Measurements from ENCODE around the gene RB1. TPM values are rescaled to one million over a fixed set of nuclear protein-coding genes. Genes with fewer than 3 reads are reported as not detected.
"Not testable (repeated sequence)": the region's sequence is repeated elsewhere in the genome, so short reads cannot be mapped to it uniquely, and the experiment has no call there.

RB1 gene
- total and polyA plus RNA-seq, 2 donors (not counting 1 experiment from before 2014, with no cell fraction given), result 24.0 to 70.4 TPM

- Mint-ChIP-seq H3K27ac (no peak overlapping the region), H3K27me3 (no peaks in the 10 kb centered on the region), H3K4me3 (no peak overlapping the region), H3K4me1 (peaks cover 6% of the 10 kb centered on the region), H3K9me3 (ENCODE audit: insufficient read depth) (peaks cover 11% of the 10 kb centered on the region)
- no peaks in the 10 kb centered on the region for H3K27me3 ChIP-seq (replicated peaks in 1 of 4; ENCODE audit: control extremely low read depth in 1 of 4, control insufficient read depth in 3 of 4, insufficient read depth in 4 of 4, low read length in 3 of 4)
- H3K79me2 ChIP-seq (ENCODE audit: control insufficient read depth, insufficient read depth, low read length), result peaks cover 18% of the 10 kb centered on the region
- H3K4me1 ChIP-seq (ENCODE audit: control insufficient read depth in 2 of 2, insufficient read depth in 2 of 2, low read length in 2 of 2), result no peaks in the 10 kb centered on the region
- no peak overlapping the region for H3K9ac ChIP-seq (ENCODE audit: low read length)
- no peak for TF ChIP-seq CTCF (IDR thresholded peaks at IDR 0.05)
- TF ChIP-seq EZH2 (IDR thresholded peaks at IDR 0.05; ENCODE audit: borderline replicate concordance, insufficient read depth, low read depth, low read length, poor library complexity, severe bottlenecking), result no peak
- no CpG with 5 or more reads among the region's 6 CpGs for WGBS (ENCODE audit: insufficient coverage)
- peaks cover 4 to 29% of the 10 kb centered on the region in 2 experiments for H3K36me3 ChIP-seq (replicated peaks in 1 of 2; ENCODE audit: control extremely low read depth in 1 of 2, control insufficient read depth in 1 of 2, extremely low read depth in 1 of 2, insufficient read depth in 2 of 2, low read length in 1 of 2)
- ChIA-PET CTCF (interaction anchor here (0.7 to 1.0 kb wide), 2 partner anchors 81 to 323 kb away, joined by 3 read pairs; no protein-coding TSS in a partner anchor), POLR2A (no interaction called here)
- peak overlapping the region; percentile 10 for H3K4me2 ChIP-seq (replicated peaks; ENCODE audit: low read depth, low read length, poor library complexity, severe bottlenecking)
- no peak overlapping the region for H2AFZ ChIP-seq (ENCODE audit: insufficient read depth, low read depth, low read length, poor library complexity, severe bottlenecking)
- H4K20me1 ChIP-seq (ENCODE audit: control insufficient read depth, insufficient read depth, low read length, poor library complexity, severe bottlenecking), result peaks cover 29% of the 10 kb centered on the region
- intact Hi-C loops (cut with micrococcal nuclease), result loop anchor here (5.0 kb wide), 1 partner anchor 37 kb away; the partner anchor contains the start of gene LPAR6
- H3K4me3 ChIP-seq (ENCODE audit: control extremely low read depth in 1 of 5, extremely low read depth in 1 of 5, insufficient read depth in 1 of 5, low read depth in 2 of 5, low read length in 4 of 5), result no peak overlapping the region
- peaks cover 2 to 6% (median 3%) of the 10 kb centered on the region in 3 donors for H3K9me3 ChIP-seq (ENCODE audit: control extremely low read depth in 1 of 3, control insufficient read depth in 2 of 3, insufficient read depth in 1 of 3, low read length in 2 of 3)
- H3K27ac ChIP-seq (ENCODE audit: low read length in 2 of 2), result no peak overlapping the region
- DNase-seq (no peak), ATAC-seq (ENCODE audit: low read depth) (no peak)
Measured at GRCh38 chr13:48448959-48449614, 145.5 kb downstream of the RB1 start.

GRCh38 chr13:48449656-48450055 lies 146.1 kb downstream of the RB1 start:
- H4K20me1 ChIP-seq (ENCODE audit: control insufficient read depth, insufficient read depth, low read length, poor library complexity, severe bottlenecking), result peaks cover 31% of the 10 kb centered on the region
- no peak overlapping the region for H3K27ac ChIP-seq (ENCODE audit: low read length in 2 of 2)
- Mint-ChIP-seq H3K27ac (no peak overlapping the region), H3K4me1 (peaks cover 6% of the 10 kb centered on the region), H3K9me3 (ENCODE audit: insufficient read depth) (peaks cover 11% of the 10 kb centered on the region), H3K27me3 (no peaks in the 10 kb centered on the region), H3K4me3 (no peak overlapping the region)
- no peak overlapping the region for H2AFZ ChIP-seq (ENCODE audit: insufficient read depth, low read depth, low read length, poor library complexity, severe bottlenecking)
- peaks cover 4 to 31% of the 10 kb centered on the region in 2 experiments for H3K36me3 ChIP-seq (replicated peaks in 1 of 2; ENCODE audit: control extremely low read depth in 1 of 2, control insufficient read depth in 1 of 2, extremely low read depth in 1 of 2, insufficient read depth in 2 of 2, low read length in 1 of 2)
- DNase-seq (no peak), ATAC-seq (ENCODE audit: low read depth) (no peak)
- H3K27me3 ChIP-seq (replicated peaks in 1 of 4; ENCODE audit: control extremely low read depth in 1 of 4, control insufficient read depth in 3 of 4, insufficient read depth in 4 of 4, low read length in 3 of 4), result no peaks in the 10 kb centered on the region
- ChIA-PET CTCF (interaction anchor here (1.0 kb wide), 1 partner anchor 323 kb away, joined by 3 read pairs; no protein-coding TSS in a partner anchor), POLR2A (no interaction called here)
- no peaks in the 10 kb centered on the region for H3K4me1 ChIP-seq (ENCODE audit: control insufficient read depth in 2 of 2, insufficient read depth in 2 of 2, low read length in 2 of 2)
- intact Hi-C loops (cut with micrococcal nuclease), result loop anchor here (5.0 kb wide), 1 partner anchor 37 kb away; the partner anchor contains the start of gene LPAR6
- H3K9me3 ChIP-seq (ENCODE audit: control extremely low read depth in 1 of 3, control insufficient read depth in 2 of 3, insufficient read depth in 1 of 3, low read length in 2 of 3), result peaks cover 2 to 6% (median 3%) of the 10 kb centered on the region in 3 donors
- H3K4me3 ChIP-seq (ENCODE audit: control extremely low read depth in 1 of 5, extremely low read depth in 1 of 5, insufficient read depth in 1 of 5, low read depth in 2 of 5, low read length in 4 of 5), result no peak overlapping the region
- TF ChIP-seq CTCF (IDR thresholded peaks at IDR 0.05) (no peak), EZH2 (IDR thresholded peaks at IDR 0.05; ENCODE audit: borderline replicate concordance, insufficient read depth, low read depth, low read length, poor library complexity, severe bottlenecking) (no peak)
- H3K9ac ChIP-seq (ENCODE audit: low read length), result no peak overlapping the region
- whole genome bisulfite sequencing (ENCODE audit: insufficient coverage), result 94% methylated on average over 2 of the region's 2 CpGs
- H3K4me2 ChIP-seq (replicated peaks; ENCODE audit: low read depth, low read length, poor library complexity, severe bottlenecking), result no peak overlapping the region
- peaks cover 14% of the 10 kb centered on the region for H3K79me2 ChIP-seq (ENCODE audit: control insufficient read depth, insufficient read depth, low read length)

GRCh38 chr13:48451196-48451595 lies 147.6 kb downstream of the RB1 start:
- H3K27ac Mint-ChIP-seq; POLR2A ChIA-PET; H3K27ac ChIP-seq (ENCODE audit: low read length in 2 of 2); H3K27me3 ChIP-seq (replicated peaks in 1 of 4; ENCODE audit: control extremely low read depth in 1 of 4, control insufficient read depth in 3 of 4, insufficient read depth in 4 of 4, low read length in 3 of 4); H3K9ac ChIP-seq (ENCODE audit: low read length); H3K4me1 ChIP-seq (ENCODE audit: control insufficient read depth in 2 of 2, insufficient read depth in 2 of 2, low read length in 2 of 2); H3K4me2 ChIP-seq (replicated peaks; ENCODE audit: low read depth, low read length, poor library complexity, severe bottlenecking); H2AFZ ChIP-seq (ENCODE audit: insufficient read depth, low read depth, low read length, poor library complexity, severe bottlenecking); H3K4me3 Mint-ChIP-seq; H3K4me1 Mint-ChIP-seq; DNase-seq; H3K27me3 Mint-ChIP-seq; ATAC-seq (ENCODE audit: low read depth); CTCF ChIA-PET; H3K9me3 ChIP-seq (ENCODE audit: control extremely low read depth in 1 of 3, control insufficient read depth in 2 of 3, insufficient read depth in 1 of 3, low read length in 2 of 3); H3K4me3 ChIP-seq (ENCODE audit: control extremely low read depth in 1 of 5, extremely low read depth in 1 of 5, insufficient read depth in 1 of 5, low read depth in 2 of 5, low read length in 4 of 5); intact Hi-C loops (cut with micrococcal nuclease): not testable (repeated sequence)
- peaks cover 11% of the 10 kb centered on the region for H3K9me3 Mint-ChIP-seq (ENCODE audit: insufficient read depth)
- Histone ChIP-seq H3K36me3 (replicated peaks in 1 of 2; ENCODE audit: control extremely low read depth in 1 of 2, control insufficient read depth in 1 of 2, extremely low read depth in 1 of 2, insufficient read depth in 2 of 2, low read length in 1 of 2) (peaks cover 7 to 36% of the 10 kb centered on the region in 2 experiments), H4K20me1 (ENCODE audit: control insufficient read depth, insufficient read depth, low read length, poor library complexity, severe bottlenecking) (peaks cover 23% of the 10 kb centered on the region), H3K79me2 (ENCODE audit: control insufficient read depth, insufficient read depth, low read length) (peaks cover 14% of the 10 kb centered on the region)

Measured in B cell (primary cell).